GOT3 (cell line): ENCODE measurements around the gene PHF20.
"Not testable (repeated sequence)": the region's sequence is repeated elsewhere in the genome, so short reads cannot be mapped to it uniquely, and the experiment has no call there.

ENCODE experiments used
- DNase-seq: peaks from one replicate; lab custom pipeline; 2025; ENCODE audit warnings: mixed read lengths; lab: John Stamatoyannopoulos, UW

PHF20 gene

DNA sequence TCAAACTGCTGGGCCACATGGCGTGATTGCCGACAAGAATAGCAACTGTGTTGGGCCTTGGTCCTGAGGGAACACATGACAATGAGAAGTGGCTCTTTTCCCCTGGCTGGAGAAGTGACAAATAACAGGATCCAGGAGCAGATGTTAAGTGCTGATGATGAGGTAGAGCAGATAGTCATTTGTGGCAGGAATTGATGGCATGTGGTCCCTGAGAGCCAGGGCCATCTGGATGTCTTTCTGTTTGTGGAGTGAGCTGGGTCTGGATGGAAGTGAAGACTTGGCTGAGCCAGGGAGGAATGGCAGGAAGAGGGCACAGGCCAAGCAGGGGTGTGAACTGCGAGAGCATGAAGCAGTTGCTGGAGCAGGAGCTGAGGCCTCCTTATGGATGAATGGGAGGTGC is 114.7 kb downstream of the PHF20 start:
- DNase-seq = no peak

DNA sequence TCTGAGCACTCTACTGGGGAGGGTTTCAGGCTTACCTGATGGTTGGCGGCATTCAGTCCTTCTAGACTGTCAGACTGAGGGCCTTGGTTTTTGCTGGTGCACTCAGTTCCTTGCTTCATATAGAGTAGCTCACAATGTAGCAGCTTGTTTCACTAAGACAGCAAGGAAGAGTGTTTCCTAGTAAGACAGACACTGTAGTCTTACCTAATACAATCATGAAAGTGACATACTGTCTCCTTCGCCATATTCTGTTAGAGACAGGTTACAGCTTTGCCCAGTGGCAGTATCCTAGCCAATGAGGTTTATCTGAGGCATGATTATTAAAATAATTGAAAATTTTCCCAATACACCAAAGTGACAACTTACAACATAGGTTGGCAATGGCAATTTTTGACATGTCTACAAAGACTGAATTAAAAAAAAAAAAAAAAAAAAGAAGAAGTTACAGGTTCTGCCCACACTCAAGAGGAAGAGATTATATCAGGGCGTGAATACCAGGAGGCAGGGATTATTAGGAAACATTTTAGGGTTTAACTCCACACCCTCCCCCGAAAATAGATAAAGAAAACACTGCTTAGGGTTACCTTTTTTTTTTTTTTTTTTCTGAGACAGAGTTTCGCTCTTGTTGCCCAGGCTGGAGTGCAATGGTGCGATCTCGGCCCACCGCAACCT is 115.7 kb downstream of the PHF20 start:
- no peak for DNase-seq

DNA sequence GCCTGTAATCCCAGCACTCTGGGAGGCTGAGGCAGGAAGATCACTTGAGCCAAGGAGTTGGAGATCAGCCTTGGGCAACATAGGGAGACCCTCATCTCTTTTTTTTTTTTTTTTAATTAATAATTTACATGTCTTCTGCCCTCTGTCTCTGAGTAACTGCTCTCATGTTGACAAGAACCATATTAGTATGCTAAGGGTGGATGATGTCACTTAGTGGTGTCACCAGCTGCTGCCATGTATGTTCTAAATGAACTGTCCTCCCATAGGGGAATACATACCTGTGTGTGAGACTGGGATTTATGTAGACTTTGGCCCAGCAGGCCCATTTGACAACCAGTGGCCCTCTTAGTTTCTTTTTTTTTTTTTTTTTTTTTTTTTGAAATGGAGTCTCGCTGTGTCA is 116.8 kb downstream of the PHF20 start:
- no peak for DNase-seq

DNA sequence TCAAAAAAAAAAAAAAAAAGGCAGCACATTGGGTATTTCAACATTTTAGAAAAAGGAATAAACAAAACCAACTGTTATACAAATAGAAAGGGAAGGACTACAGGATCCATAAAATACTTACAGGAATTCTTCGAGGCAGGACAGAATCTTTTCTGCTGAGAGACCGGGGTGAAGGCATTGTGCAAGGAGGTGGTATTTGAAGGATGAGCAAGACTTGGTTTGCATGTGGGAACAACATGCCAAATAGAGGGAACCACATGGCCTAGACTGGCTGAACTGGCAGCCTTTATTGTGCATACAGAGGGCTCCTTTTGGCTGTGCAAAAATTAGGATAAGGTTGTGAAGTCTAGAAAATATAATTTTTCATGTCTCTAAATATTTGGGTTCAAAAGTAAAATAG is 119.6 kb downstream of the PHF20 start:
- DNase-seq = no peak

DNA sequence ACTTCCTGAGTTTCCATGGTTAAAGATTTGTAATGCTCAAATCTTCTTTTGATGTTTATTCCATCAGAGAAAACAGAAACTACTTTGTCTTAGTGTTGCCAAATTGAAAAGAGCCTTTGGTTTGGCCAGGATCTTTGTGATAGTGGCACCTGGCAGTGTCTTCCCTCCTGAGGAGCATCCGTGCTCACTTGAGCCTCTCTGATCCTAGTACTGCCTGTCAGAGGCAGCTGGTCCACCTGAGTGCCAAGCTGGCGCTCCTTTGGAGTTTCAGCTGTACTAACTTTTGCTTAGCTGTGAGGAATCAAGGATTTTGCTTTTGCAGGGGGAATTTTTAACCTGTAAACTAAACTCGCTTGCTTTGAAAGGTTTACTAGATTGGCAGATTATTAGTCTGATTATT is 121.1 kb downstream of the PHF20 start:
- DNase-seq = no peak

DNA sequence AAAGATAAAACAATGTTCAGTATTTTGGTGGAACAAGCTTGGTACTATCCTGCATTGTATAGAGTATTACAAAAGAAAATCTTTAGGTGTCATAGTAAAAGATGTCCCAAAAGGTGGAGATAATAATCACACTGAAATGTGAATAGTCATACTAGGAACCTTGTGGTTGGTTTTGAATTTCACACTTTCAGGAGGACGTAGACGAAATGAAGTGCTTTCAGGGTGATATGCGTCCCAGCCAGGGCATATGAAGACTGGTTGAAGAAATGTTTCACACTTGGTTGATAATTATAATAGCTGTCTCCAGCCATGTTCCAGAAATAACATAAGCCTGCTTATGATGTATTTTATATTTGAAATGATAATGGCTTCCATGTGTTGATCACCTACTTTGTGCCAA is 122.1 kb downstream of the PHF20 start:
- no peak for DNase-seq

DNA sequence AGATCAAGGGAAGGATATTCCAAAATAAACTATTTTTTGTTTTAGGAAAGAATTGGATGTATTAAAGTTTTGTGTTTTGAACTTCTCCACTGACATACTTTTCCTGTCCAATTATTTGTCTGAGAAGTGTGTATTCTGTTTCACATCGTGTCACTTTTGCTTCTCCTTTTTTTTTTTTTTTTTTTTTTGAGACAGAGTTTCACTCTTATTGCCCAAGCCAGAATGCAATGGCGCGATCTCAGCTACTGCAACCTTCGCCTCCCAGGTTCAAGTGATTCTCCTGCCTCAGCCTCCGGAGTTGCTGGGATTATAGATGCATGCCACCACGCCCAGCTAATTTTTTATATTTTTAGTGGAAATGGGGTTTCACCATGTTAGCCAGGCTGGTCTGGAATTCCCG is 123.7 kb downstream of the PHF20 start:
- DNase-seq = not testable (repeated sequence)

DNA sequence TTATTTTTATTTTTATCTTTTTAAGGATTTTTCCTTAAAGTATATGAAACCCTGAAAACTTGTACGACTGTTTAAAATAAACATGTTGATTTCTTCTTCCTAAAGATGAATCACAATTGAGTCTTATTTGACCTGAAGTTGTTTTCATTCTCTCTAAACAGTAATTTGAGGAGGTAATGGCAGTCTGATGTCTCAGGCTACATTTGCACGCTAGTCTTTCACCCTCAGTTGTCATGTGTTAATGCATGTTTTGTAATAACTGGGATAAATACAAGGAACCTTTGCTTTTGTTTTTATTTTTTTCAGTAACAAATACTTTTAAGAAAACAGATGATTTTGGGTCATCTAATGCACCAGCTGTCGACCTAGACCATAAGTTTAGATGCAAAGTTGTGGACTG is 127.2 kb downstream of the PHF20 start:
- no peak for DNase-seq

DNA sequence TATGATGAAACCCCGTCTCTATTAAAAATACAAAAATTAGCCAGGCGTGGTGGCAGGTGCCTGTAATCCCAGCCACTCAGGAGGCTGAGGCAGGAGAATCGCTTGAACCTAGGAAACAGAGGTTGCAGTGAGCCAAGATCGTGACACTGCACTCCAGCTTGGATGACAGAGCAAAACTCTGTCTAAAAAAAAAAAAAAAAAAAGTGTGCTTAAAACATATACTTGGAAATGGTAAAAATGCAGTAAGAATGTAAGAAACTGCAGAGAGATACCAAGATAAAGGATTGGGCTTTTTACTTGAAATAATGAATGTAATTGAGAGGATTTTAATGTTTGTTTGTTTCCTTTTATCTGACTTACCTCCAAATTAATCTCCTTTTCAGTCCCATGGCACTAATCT is 129.4 kb downstream of the PHF20 start:
- DNase-seq = not testable (repeated sequence)

DNA sequence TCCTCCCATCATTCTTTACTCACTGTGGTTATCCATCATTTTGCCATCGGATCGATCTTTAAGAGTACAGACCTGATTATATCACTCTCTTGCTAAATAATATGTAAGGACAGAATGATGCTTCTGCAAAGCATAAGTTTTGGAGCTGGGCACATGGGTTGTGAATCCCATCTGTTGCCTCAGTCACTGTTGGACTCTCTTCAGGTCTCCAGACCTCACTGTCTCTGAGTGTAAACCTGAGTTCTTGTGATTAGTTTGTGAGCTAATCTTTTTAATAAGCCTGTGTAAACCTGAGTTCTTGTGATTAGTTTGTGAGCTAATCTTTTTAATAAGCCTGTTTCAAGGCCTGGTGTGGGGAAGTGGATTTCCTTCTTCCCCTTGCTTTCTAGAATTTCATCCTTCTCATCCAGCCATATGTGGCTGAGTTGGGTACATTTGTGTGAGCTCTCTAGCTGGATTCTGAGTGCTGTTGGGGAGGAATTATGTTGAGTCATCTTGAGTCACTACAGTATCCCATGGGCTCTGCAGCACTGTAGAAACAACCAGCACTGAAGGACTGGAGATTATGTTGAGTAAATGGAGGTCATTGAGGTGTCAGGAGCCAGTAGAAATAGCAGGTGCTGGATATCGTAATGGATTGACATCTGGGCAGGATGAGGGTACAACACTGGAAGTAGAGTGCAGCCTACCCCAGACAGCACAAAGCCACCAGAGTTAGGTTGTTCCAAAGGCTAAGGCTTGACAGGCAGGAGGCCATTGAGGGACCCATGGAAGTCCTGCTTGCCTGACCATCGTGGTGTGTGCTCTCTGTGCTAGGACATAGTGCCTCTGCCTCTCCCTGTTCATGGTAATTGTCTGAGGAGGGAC is 130.1 kb downstream of the PHF20 start:
- DNase-seq = peak; percentile 9

DNA sequence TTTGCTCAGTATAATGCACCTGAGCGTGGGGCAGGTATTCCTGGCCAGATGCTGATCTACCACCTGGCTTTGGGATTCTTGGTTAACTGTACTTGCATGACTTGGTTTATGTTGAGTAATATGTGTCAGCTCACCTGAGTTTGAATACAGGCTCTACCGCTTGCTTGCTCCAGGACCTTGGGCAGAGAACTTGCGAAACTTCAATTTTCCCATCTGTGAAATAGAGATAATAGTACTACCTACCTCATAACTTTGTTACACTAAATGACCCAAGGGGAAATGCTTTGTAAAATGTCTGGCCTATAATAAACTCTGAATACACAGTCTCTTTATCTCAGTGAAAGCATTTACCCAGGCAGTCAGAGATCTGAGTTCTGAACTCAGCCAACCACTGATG is 130.7 kb downstream of the PHF20 start:
- DNase-seq = no peak

DNA sequence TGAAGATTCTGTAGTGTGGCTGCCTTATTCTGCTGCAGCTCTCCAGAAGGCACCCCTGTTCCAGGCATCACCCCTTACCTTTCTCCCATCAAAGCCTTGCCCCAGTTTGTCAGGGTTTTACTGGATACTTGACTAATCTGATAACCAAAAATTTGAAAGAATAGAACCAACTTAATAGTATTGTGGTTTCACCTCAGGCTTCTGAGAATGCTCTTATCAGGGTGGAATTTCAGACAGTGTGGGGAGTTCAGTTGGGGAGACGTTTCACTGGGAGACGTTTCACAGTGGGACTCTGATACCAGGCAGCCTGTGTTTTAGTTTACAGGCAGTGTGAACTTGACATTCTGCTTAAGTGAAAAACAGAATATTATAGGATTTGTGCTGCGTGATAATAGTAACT is 132.0 kb downstream of the PHF20 start:
- no peak for DNase-seq

DNA sequence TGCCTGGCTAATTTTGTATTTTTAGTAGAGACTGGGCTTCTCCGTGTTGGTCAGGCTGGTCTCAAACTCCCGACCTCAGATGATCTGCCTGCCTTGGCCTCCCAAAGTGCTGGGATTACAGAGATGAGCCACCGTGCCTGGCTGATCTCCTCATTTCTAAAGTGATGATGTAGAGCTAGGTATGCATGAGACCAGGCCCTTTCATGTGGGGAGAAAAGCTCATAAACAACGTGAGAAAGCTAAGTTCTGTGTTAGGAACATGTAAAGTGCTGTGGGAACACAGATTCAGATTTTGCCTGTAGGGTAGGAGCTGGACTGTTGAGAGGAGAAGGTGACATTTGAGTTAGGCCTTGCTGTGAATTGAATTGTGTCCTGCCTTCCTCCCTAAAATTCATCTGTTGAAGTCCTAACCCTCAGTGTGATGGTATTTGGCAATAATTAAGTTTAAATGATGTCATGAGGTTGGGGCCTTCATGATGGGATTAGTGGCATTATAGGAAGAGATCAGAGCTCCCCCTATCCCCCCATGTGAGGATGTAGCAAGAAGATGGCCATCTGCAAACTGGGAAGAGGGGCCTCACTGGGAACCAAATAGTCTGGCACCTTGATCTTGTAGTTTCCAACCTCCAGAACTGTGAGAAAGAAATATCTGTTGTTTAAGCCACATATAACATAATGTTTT is 133.3 kb downstream of the PHF20 start:
- no peak for DNase-seq

DNA sequence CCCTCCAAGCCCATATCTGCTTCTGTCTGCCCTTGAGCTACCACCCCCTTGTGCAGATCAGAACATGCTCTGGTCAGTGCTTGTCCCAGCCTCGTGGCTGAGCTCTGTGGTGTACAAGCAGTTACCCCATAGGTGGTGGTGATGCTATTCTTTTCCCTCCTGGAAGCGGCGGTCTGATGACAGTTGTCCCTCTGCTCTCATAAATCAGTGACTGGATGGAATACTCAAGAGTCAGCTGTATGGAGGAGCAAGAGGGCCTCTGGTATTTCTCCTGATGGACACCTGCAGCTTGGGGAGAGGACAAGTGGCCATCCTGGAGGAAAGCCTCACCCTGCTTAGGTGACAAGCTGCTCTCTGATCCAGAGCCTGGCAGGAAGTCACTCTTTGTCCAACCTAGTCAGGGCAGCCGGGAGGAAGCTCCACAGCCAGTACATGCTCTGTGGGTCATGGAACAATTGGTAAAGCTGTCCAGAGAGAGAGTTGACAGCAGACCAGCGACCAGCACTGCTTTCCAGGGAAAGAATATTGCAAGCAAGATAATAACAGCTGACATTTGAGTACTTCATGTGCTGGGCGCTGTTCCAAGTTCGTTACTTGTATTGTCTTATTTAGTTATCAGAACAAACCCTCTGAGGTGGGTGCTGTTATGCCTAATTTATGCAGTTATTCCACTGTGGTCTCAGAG is 135.3 kb downstream of the PHF20 start:
- DNase-seq = no peak

DNA sequence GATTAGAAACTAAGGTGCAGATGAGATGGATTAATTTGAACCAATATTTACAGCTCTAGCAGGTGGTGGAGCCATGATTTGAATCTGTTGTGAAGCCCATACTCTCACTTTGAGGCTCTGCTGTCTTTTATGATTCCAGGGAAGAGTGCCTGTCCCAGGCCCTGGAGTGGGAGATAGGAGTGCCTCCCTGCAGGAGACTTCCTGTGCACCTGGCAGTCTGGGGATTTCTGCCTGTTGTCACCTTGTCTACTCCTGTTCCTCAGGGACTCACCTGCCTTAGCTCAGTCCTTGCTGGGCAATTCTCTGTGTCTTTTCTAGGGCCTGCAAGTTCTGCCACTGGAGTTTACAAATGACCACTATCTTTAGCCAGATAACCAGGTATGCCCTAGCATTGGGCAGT is 136.2 kb downstream of the PHF20 start:
- DNase-seq = no peak

DNA sequence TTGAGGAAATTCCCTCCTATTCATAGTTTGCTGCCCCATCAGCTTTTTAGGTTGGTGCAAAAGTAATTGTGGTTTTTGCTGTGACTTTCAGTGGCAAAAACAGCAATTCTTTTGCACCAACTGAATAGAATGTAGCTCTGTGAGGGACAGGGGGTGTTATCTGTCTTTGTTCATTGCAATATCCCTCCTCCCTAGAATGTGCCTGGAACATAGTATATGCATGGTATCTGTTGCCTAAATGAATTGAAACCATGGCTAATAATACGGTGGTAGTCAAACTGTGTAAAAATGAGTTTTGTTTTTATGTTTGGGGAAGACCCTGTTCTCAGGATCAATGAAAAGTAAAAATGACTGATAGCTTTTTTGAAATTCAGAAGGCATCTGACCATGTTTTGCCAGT is 137.4 kb downstream of the PHF20 start:
- no peak for DNase-seq

DNA sequence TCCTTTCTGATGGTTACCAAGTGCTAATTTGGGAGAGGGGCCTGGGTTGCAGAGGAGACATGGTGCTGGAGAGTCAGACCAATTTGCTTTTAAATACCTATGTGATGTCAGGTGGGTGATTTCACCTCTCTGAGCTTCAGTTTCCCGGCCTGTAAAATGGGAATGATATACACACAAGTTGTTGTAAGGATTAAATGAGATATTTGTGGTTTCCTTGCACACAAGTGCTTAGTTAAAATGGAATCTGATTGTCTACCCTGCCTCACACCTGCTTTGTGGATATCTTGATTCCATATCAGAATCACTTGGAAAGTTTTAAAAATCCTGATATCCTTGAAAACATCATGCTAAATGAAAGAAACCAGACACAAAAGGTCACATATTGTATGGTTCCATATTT is 138.0 kb downstream of the PHF20 start:
- no peak for DNase-seq

DNA sequence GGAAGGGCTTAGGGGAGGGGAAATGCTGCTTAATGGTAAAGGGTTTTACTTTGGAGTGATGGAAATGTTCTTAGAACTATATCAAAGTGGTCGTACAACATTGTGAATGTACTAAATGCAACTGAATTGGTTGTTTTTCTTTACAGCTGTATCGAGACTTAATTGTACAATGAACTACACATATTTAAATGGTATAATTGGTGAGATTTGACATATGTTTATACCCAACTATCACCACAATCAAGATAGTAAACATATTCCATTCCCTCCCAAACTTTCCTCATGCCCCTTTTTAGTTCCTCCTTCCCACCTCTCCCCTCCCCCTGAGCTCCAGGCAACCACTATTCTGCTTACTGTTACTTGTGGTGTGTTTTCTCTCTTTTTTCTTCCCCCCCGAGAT is 138.4 kb downstream of the PHF20 start:
- no peak for DNase-seq

DNA sequence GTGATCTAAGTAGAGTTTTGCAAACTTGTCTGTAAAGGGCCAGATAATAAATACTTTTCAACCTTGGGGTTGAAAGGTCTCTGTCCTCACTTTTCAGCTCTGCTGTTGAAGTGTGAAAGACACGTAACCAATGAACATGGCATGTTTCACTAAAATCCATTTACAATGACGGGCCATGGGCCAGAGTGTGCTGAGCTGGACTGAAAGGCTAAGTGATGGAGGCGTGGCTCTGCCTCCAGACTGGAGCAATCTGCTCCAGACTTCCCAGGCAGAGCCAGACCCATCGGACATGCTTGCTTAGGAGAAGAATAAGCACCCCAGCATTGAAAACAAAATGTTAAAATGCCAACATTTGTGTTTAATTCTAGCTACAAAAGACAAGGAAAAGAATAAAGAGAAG is 141.1 kb downstream of the PHF20 start:
- DNase-seq = no peak

DNA sequence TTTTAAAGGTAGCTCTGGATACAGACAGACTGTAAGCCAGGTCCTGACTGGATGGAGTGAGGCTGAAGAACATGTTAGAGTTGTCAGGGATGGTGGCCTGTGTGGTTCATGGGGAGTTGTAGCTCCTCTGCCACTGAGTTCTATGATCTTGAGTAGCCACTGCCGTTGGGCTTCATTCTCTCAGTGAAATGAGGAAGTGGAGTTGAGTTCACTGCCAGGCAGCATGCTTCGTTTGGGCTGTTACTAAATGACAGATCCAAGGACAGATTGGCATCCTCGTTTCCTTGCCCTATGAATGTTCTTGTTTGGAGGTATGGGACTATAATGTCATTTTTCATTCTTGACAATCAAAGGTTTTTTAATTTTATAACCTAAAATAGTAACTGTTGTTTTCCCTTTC is 145.3 kb downstream of the PHF20 start:
- no peak for DNase-seq

DNA sequence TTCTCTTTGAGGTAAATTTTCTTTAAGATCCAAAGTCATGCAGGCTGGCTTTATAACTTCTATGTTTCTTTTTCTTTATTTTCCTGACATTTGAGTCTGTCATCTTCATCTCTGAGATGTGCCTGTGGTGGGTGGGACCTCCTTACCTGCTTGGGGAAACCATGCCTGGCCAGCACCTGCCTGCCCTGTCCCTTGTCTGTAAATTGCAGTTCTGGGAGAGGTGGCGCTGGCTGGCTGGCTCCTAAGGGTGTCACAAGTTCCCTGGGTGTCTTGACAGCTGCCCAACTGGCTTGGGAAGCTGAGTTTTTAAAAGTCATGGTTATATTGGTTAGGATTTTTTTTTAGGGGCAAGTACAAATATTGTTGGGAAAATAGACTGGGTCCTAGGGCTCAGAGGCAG is 146.2 kb downstream of the PHF20 start:
- DNase-seq = no peak

DNA sequence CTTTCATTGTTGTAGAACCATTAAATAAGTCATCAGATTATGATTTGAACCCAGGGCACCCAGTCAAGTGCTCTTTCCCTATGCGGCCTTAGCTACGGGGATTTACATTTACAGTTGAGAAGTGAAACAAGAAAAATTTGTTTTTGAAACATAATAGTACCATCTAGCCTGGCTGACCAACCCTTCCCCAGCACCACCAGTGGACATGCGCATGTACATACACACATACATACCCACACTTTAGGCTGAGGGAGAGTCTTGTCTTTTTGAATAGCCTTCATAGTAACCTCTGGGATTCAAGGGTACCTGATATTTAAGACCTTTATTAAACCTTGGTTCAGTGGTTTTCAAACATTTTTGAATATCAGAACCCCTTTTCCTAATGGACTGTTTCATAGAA is 148.7 kb downstream of the PHF20 start:
- DNase-seq = no peak

DNA sequence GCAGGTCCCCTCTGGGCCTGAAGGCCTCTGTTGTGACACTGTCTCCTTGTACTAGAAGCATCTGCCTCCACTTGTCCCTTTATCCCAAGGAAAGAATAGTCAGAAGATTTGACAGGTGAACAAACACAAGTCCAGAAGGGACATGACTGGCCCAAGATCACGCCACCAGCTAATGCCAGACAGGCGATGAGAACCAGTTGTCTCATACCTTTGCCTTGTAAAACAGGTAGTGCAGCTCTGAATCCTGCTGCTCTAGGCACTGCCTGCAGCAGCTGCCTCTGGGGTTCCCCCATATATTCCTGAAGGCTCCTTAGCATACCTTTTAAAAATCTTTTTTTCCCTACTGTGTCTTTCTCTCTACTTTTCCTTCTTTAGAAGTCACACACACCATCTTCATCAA is 157.5 kb downstream of the PHF20 start:
- no peak for DNase-seq
